IPS-18a (cell line): ENCODE measurements around the gene DES.
"Not testable (repeated sequence)": the region's sequence is repeated elsewhere in the genome, so short reads cannot be mapped to it uniquely, and the experiment has no call there.

Experiments
- H3K27ac ChIP-seq: one replicate; pipeline ENCODE4 v1.5.1; 2013; ENCODE audit warnings: low read length
- H3K27me3 ChIP-seq: one replicate; pipeline ENCODE4 v1.6.1; 2013; ENCODE audit warnings: mild to moderate bottlenecking, low read length; ENCODE audit not compliant: control insufficient read depth, insufficient read depth
- H3K36me3 ChIP-seq: one replicate; pipeline ENCODE4 v1.6.1; 2013; ENCODE audit warnings: low read depth, low read length; ENCODE audit not compliant: control insufficient read depth
- H3K4me1 ChIP-seq: one replicate; pipeline ENCODE4 v1.6.1; 2013; ENCODE audit warnings: low read depth, low read length; ENCODE audit not compliant: control insufficient read depth
- H3K4me3 ChIP-seq: one replicate; pipeline ENCODE4 v1.5.1; 2013; ENCODE audit warnings: low read length
- H3K9ac ChIP-seq: one replicate; pipeline ENCODE4 v1.6.1; 2013; ENCODE audit warnings: mild to moderate bottlenecking, low read length, moderate library complexity
- H3K9me3 ChIP-seq: one replicate; pipeline ENCODE4 v1.6.1; 2013; ENCODE audit warnings: low read depth, low read length; ENCODE audit not compliant: control insufficient read depth

The DES gene

DNA sequence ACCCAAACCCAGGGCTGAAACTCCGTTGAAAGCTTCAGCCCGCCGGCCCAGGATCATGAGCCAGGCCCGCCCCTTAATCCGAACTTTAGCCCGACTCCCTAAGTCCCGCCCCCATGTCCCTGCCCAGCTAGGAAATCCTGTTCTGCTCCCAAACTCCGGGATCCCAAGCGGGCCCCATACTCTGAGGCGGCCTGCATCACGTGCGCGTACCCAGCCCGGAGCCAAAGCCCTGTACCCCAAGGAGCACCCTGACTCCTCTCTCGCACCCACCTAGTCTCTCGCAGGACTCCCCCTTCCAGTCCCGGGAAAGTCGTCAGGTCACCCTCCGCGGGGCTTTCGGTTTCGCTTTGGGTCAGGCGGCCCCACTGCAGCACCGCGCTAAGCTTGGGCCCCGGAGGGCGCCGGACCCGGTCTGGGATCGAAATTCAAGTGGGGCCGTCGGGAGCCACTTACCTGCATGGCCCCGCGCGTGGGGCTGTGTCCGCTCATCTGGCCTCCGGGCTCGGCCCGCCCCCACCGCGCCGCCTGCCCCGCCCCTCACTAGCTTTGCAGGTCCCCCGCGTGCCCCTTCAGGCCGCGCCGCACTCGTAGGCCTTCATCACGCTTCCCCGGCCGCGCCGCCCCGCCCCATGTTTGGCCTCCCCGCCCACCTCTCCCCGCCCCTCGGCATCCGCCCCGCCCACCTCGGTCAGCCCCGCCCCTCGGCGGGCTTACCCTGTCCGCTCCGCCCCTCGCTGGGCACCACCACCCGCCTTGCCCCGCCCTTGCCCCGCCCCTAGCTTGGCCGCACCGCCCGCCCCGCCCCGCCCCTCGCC, 30.7 kb upstream of the DES start, which contains the start of gene DNPEP:
Gene DNPEP (minus strand): TSS at position 607 of the 815 bp plus-strand sequence. CDS start 118 bp downstream, at position 489.
- peak within 1 kb of the TSS; percentile 82 for H3K9ac ChIP-seq
- H3K27ac ChIP-seq = no peak within 1 kb of the TSS
- peaks cover 14% of the 10 kb centered on the region for H3K36me3 ChIP-seq
- H3K9me3 ChIP-seq = no peaks in the 10 kb centered on the region
- no peaks in the 10 kb centered on the region for H3K27me3 ChIP-seq
- no peaks in the 10 kb centered on the region for H3K4me1 ChIP-seq
- peak within 1 kb of the TSS; percentile 94 for H3K4me3 ChIP-seq

DNA sequence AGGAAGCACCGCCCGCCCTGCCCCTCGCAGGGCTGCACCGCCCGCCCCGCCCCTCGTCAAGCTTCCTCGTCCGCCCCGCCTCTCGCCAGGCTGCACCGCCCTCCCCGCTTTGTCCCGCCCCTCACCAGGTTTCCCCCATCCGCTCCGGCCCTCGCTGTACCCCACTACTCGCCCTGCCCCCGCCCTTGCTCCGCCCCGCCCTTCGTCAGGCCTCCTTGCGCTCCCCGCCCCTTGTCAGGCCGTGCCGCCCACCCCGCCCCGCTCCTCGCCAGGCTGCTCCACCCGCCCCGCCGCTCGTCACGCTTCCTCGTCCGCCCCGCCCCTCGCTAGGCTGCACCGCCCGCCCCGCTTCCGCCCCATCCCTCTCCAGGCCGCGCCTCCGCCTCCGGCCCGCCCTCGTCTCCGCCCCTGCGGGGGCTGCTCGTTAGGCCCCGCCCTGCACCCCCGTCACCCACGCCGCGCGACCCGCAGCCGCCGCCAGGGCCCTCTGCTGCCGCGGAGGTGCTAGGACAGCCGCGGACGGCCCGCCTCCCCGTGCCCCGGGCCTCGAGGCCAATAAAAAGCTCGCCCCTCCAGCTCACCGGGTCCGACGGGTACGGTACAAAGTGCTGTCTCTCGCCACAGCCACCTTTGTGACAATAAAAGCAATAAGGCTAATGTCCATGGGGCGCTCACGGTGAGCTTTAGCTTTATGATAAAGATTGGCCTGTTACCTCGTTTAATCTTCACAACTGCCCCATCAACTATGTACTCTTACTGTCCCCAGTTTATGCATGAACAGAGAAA, 29.9 kb upstream of the DES start:
- H3K27me3 ChIP-seq = no peaks in the 10 kb centered on the region
- H3K4me3 ChIP-seq = peak overlapping the region; percentile 57
- H3K9me3 ChIP-seq = no peaks in the 10 kb centered on the region
- no peak overlapping the region for H3K9ac ChIP-seq
- peaks cover 14% of the 10 kb centered on the region for H3K36me3 ChIP-seq
- no peak overlapping the region for H3K27ac ChIP-seq
- H3K4me1 ChIP-seq = no peaks in the 10 kb centered on the region

DNA sequence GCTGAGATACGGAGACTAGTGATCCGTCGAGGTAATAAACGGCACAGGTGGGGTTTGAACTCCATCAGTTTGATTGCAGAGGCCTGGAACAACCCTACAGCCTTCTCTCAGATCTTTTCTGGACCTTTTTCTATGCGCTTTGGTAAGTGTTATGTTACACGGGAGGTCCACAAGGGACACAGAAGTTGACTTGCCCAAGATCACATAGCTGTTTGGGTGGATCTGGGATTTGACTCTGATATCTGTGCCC, 29.3 kb upstream of the DES start:
- H3K4me1 ChIP-seq = no peaks in the 10 kb centered on the region
- H3K4me3 ChIP-seq = peak overlapping the region; percentile 57
- no peaks in the 10 kb centered on the region for H3K27me3 ChIP-seq
- no peak overlapping the region for H3K27ac ChIP-seq
- H3K9me3 ChIP-seq = no peaks in the 10 kb centered on the region
- no peak overlapping the region for H3K9ac ChIP-seq
- peaks cover 14% of the 10 kb centered on the region for H3K36me3 ChIP-seq

DNA sequence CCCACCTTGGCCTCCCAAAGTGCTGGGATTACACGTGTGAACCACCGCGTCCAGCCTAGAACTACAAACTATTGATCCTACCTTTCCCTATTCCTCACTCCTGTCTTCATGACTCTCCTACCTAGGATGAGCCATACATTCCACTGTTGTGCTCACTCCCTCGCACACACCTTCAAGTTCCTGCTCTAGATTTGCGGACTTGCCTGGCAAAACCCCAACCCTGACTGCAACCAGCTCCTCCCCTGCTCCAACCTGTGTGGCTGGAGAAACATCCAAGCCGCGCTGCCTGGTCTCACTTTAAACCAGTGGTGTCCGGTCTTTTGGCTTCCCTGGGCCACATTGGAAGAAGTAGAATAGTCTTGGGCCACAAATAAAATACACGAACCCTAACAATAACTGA, 25.4 kb upstream of the DES start:
- Histone ChIP-seq H3K27me3 (no peaks in the 10 kb centered on the region), H3K4me3 (no peak overlapping the region)

DNA sequence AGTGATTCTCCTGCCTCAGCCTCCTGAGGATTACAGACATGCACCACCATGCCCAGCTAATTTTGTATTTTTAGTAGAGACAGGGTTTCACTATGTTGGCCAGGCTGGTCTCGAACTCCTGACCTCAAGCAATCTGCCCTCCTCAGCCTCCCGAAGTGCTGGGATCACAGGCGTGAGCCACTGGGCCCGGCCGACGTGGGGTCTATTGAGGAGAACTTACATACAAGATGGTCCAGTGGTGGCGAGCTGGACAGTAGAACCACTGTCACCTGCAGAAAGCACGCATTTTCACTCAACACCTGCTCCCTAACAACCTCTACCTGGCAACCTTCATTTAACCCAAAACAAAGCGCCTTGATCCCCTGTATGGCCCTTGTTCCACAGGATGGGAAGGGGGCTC, 23.1 kb upstream of the DES start:
- not testable (repeated sequence) for H3K4me3 ChIP-seq, H3K4me1 ChIP-seq, H3K36me3 ChIP-seq, H3K9ac ChIP-seq, H3K9me3 ChIP-seq, H3K27ac ChIP-seq, H3K27me3 ChIP-seq

More for the DNA sequence above, 25.4 kb upstream of the DES start:
- no peaks in the 10 kb centered on the region for H3K4me1 ChIP-seq
- no peak overlapping the region for H3K27ac ChIP-seq
- no peaks in the 10 kb centered on the region for H3K9me3 ChIP-seq
- H3K36me3 ChIP-seq = no peaks in the 10 kb centered on the region
- H3K9ac ChIP-seq = no peak overlapping the region

DNA sequence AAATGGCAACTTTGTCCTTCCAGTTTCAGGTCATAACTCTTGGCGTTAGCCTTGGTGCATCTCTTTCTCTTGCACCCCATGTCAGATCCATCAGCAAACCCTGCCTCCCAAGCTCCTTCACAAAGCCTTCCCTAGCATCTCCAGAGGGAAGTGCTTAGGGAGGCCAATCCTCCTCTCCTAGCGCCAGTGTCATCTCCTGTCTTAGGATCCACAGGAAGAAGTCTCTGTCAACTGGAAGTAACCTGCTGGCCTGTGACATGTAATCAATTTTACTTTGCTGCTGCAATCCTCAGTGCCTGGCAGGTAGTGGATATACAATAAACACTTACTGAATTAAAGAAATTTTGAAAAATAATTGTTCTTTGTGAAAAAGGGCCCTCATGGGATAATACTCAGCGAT, 22.6 kb upstream of the DES start:
- Histone ChIP-seq H3K27me3 (no peaks in the 10 kb centered on the region), H3K4me1 (no peaks in the 10 kb centered on the region), H3K9me3 (no peaks in the 10 kb centered on the region), H3K27ac (no peak overlapping the region), H3K36me3 (no peaks in the 10 kb centered on the region), H3K9ac (no peak overlapping the region), H3K4me3 (no peak overlapping the region)

DNA sequence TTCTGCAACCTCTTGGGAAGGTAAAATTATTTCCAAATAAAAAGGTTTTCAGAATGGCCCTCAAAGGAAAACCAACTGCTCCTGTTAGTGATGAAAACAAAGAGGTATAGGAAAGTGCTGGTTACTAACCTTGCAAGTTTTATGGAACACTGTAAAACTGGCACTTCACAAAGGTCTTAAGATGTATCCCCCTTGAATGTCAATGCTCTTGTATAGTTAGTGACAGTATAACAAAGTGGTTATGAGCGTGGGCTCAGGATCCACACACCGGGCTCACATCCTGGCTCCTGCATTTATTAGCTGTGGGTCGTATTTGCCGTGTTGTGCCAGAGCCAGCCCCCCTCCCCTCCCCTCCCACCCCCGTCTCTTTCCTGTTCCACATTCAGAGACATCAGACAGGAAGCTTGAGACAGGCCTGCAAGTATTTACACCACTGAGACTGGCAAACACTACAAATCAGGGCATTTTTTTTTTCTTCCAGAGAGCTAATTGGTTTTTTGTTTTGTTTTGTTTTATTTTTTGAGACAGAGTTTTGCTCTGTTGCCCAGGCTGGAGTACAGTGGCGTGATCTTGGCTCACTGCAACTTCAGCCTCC, 21.2 kb upstream of the DES start:
- Histone ChIP-seq H3K4me3 (no peak overlapping the region), H3K36me3 (no peaks in the 10 kb centered on the region), H3K4me1 (no peaks in the 10 kb centered on the region), H3K27ac (no peak overlapping the region), H3K9me3 (no peaks in the 10 kb centered on the region), H3K9ac (no peak overlapping the region), H3K27me3 (no peaks in the 10 kb centered on the region)

DNA sequence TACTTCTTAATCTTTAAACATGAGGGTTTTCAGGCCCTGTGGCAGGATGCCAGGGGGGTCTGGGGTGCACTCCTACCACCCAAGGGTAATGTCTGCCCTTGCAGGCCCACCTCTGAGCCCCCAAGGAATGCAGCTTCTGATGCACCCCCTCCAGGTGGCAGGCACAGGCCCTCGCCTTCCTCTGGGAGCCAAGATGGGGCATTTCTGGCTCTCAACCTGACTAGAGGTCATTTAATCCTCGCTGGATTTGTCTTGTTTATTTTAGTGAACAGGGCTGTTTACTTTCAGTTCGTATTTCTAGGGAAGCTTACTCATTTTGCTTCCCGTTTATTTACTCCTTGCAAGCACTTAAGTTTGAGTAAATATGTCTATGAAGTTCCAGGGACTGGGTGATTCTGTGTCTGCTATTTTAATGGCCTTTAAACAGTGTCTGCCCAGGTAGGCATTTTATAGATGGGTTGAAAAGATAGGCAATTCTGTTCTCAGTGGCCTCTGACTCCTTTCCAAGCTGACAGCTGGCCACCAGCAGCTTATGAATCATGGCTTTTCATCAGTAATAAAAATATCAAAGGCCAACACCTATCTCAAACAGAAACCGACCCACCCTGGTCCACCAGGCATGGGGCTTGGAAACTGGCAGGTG, 19.3 kb upstream of the DES start:
- Histone ChIP-seq H3K27ac (no peak overlapping the region), H3K4me1 (peaks cover 8% of the 10 kb centered on the region), H3K9me3 (no peaks in the 10 kb centered on the region), H3K4me3 (no peak overlapping the region), H3K9ac (no peak overlapping the region), H3K27me3 (peaks cover 3% of the 10 kb centered on the region), H3K36me3 (no peaks in the 10 kb centered on the region)

DNA sequence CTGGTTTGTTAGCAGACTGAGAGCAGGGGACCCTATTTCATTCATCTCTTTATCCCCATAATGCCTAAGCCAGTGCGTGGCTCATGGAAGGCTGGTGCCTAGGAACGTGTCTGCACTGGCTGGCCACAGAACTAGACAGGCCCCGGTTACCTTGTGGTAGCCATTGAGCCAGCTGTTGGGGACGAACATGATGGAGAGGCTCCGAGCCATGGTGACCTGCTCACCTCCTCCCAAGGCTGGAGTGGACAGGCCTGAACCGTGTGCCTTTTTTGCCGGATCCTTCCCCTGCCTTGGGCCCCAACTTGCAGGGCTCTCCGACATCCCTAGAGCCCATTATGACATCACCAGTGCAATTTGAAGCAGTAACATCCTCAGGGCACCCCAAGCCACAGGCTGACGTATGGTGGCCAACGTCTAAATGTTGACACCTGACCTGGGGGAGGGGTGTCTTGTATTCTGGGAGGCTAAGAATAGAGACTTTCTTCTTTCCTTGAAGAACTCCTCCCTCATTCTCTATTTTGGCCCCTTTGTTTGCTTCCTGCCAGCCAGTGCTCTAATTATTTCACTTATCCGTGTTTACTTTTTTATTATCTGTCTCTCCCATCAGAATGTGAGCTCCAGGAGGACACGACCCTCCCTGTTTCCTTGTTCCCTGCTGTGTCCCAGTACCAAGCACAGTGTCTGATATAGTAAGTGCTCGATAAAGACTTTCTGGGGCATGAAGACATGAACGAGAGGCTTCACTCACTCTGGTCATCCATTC, 18.3 kb upstream of the DES start:
- Histone ChIP-seq H3K9me3 (no peaks in the 10 kb centered on the region), H3K9ac (no peak overlapping the region), H3K27ac (no peak overlapping the region), H3K4me3 (no peak overlapping the region), H3K4me1 (peaks cover 12% of the 10 kb centered on the region), H3K36me3 (no peaks in the 10 kb centered on the region), H3K27me3 (peaks cover 3% of the 10 kb centered on the region)

DNA sequence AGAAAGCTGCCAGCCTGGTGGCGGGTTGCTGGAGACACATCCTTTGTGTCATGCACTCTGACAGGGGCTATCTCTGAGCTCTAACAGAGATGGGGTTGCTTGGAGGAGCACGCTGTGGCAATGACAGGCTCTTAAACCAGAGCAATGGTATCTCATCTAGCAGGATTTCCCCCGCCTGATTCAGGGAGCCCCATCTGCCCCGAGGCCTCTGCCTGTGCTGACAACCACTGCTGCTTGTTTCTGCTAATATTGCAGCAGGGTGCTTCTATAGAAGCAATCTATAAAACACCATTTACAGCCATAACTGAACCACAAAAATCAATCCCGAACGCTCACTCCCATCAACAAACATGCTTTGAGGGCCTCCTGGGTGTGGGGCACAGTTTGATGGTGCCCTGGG, 17.6 kb upstream of the DES start:
- H3K36me3 ChIP-seq = no peaks in the 10 kb centered on the region
- H3K9ac ChIP-seq = no peak overlapping the region
- H3K27ac ChIP-seq = no peak overlapping the region
- H3K27me3 ChIP-seq = peaks cover 3% of the 10 kb centered on the region
- H3K9me3 ChIP-seq = no peaks in the 10 kb centered on the region
- H3K4me1 ChIP-seq = peaks cover 13% of the 10 kb centered on the region
- no peak overlapping the region for H3K4me3 ChIP-seq

DNA sequence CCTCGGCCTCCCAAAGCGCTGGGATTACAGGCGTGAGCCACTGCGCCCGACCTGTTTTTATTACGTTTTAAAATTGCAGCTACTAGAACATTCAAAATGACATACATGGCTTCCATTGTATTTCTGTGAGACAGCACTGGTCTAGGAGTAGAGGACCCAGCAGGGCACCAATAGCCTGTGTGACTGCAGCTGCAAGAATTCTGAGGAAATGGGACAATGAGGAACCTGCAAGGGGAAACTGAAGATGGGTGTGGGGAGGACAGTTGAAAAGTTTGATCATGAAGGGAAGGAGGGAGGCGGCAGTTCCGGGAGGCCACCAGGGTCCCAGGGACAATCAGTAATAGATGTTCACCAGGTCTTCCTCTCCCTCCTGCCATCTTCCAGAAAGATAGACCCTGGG, 16.6 kb upstream of the DES start:
- Histone ChIP-seq H3K4me3 (no peak overlapping the region), H3K36me3 (no peaks in the 10 kb centered on the region), H3K4me1 (peaks cover 13% of the 10 kb centered on the region), H3K27ac (no peak overlapping the region), H3K9me3 (no peaks in the 10 kb centered on the region), H3K27me3 (peaks cover 3% of the 10 kb centered on the region), H3K9ac (no peak overlapping the region)
